GM12801 (cell line): ENCODE data around the gene L3MBTL2.

Experiments
- TF ChIP-seq, protein P1 (sequence below): IDR thresholded peaks from one replicate; pipeline ENCODE4 v1.5.1; 2011; ENCODE audit warnings: control low read depth; ENCODE audit not compliant: insufficient read length; ENCODE audit errors: extremely low read depth

The L3MBTL2 gene

DNA sequence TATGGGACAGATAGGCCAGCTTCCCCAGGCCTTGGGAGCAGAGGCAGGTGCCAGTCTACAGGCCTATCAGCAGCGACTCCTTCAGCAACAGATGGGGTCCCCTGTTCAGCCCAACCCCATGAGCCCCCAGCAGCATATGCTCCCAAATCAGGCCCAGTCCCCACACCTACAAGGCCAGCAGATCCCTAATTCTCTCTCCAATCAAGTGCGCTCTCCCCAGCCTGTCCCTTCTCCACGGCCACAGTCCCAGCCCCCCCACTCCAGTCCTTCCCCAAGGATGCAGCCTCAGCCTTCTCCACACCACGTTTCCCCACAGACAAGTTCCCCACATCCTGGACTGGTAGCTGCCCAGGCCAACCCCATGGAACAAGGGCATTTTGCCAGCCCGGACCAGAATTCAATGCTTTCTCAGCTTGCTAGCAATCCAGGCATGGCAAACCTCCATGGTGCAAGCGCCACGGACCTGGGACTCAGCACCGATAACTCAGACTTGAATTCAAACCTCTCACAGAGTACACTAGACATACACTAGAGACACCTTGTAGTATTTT is 26.6 kb upstream of the L3MBTL2 start:
- TF ChIP-seq, protein P1, sequence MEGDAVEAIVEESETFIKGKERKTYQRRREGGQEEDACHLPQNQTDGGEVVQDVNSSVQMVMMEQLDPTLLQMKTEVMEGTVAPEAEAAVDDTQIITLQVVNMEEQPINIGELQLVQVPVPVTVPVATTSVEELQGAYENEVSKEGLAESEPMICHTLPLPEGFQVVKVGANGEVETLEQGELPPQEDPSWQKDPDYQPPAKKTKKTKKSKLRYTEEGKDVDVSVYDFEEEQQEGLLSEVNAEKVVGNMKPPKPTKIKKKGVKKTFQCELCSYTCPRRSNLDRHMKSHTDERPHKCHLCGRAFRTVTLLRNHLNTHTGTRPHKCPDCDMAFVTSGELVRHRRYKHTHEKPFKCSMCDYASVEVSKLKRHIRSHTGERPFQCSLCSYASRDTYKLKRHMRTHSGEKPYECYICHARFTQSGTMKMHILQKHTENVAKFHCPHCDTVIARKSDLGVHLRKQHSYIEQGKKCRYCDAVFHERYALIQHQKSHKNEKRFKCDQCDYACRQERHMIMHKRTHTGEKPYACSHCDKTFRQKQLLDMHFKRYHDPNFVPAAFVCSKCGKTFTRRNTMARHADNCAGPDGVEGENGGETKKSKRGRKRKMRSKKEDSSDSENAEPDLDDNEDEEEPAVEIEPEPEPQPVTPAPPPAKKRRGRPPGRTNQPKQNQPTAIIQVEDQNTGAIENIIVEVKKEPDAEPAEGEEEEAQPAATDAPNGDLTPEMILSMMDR, result no peak

DNA sequence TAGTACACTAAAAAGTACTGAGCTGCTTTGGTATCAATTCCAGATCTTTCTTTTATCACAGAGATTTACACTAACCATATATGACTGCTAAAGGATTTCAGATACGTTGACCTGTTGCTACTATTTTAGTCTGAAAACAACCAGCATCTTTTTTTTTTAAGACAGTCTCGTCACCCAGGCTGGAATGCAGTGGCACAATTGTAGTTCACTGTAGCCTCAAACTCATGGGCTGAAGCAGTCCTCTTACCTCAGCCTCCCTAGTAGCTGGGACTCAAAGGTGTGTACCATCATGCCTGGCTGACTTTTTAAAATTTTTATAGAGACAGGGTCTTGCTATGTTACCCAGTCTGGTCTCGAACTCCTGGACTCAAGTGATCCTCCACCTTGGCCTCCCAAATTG is 24.2 kb upstream of the L3MBTL2 start:
- TF ChIP-seq, protein P1, result no peak

DNA sequence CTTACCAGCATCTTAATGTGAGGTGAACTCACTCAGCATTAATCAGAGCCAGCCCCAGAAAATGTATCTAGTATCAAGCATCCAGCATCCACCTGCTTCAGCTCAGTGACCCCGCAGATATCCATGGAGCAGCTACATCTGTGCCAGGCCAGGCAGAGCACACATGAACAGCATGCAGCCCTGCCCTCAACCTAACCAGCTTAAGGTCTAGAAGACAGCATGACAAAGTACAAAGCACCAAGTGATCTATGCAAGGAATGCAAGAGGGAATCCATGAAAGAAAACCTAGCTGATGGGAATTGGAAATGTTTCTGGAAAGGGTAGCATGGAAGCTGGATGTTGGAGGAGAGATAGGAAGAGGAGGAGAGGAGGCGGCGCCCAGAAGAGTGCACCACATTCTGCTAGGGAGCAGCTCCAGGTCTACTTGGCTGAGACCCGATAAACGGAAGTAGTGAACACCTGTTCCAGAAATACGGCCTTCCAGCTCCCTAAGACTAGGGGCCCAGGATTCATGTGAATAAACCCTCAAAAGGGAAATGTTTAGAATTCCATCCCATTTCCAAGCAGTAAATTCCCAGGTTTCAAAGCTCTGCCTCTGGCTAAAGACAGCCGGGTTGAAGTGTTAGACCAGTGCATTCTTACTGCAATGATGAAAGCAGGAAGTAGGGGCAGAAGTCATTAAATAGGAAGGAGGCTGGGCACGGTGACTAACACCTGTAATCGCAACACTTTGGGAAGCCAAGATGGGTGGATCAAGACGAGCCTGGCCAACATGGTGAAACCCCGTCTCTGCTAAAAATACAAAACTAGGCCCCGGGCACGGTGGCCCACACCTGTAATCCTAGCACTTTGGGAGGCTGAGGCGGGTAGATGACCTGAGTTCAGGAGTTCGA is 23.5 kb upstream of the L3MBTL2 start:
- TF ChIP-seq, protein P1, result no peak

DNA sequence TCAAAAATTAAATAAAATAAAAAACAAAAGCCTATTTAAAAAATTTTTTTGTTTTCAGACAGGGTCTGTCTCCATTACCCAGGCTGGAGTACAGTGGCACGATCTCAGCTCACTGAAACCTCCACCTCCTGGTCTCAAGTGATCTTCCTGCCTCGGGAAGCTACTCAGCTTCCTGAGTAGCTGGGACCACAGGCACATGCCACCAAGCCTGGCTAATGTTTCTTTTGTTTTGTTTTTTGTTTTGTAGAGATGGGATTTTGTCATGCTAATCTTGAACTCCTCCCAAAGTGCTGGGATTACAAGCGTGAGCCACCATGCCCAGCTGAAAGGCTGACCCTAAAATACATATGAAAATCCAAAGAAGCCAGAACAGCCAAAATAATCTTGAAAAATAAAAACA is 20.4 kb upstream of the L3MBTL2 start:
- TF ChIP-seq, protein P1, result no peak

DNA sequence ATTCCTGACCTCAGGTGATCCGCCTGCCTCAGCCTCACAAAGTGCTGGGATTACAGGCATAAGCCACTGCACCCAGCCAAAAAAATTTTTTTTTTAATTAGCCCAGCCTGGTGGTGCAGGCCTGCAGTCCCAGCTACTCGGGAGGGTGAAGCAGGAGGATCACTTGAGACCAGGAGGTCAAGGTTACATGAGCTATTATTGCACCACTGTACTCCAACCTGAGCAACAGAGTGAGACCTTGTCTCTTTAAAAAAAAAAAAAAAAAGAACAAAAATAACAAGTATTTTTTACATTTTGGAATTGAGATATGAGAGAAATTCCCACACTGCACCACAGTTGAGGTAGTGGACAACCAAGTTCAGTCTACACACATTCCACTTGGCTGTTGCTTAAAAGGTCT is 13.6 kb upstream of the L3MBTL2 start:
- TF ChIP-seq, protein P1, result no peak

DNA sequence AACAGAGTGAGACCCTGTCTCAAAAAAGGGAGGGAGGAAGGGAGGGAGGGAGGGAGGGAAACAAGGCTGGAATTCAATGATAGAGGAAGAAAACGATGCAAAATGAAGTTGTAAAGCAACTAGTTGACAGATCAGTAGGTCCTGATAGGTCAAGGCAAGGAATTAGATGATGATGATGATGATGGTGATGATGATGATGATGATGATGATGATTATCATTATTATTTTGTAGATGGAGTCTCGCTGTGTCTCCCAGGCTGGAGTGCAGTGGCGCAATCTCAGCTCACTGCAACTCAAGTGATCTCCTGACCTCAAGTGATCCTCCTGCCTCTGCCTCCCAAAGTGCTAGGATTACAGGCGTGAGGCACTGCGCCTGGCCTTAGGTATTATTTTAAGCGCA is 11.3 kb upstream of the L3MBTL2 start:
- TF ChIP-seq, protein P1, result no peak

DNA sequence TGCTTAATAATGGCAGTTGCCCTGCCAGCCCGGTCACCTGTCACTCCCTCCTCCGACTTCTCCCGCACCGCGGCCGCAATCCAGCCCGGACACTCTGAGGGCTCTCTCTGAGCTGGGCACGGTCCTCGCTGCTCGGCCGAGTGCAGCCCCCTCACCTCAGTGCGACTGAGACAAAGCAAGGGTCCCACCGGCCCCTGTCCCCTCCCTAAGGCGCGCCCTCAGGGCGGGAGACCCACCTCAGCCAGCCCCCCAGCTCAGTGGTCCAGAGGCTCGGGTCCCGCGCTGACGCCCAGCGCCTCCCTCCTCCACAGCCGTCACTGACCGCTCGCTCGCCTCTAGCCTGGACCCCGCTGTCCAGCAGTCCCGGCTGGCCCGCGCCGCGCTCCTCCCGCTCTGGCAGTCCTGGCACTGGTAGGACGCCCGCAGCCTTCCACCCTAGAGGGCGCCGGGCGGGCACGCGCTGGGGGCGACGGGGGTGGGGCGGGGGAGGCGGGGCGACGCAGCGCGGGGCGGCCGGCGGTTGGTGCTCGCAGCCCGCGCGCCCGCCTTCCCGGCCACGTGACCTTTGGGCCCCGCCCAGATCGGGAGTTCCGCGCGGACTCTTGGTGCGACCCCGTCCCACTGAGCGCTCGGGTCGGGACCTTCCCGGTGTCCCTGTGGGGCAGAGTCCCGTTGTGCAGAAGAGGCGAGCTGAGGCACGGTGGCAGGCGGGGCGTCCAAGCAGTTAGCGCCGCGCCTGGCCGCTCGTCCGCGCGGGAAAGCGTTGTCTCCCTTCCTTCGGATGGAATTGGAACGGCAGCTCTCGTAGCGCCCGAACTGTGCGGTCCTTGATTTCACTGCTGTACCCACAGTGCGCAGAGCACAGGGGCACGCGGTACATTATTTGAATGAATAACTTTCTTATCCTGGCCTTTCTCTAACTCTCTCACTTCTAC is 7.8 kb upstream of the L3MBTL2 start:
- TF ChIP-seq, protein P1, result no peak
